ENCODE results near the gene H2BK1.

The H2BK1 gene

GRCh38 chr7:151232917-151233701, 22.8 kb upstream of the H2BK1 start:
- no peaks in the 10 kb centered on the region for H3K9me3 ChIP-seq (ENCODE audit: low read length)
- peak overlapping the region; percentile 64 for H3K4me3 ChIP-seq (ENCODE audit: low read length)
- H2AFZ ChIP-seq (ENCODE audit: low read depth, low read length): no peak overlapping the region
- H3K36me3 ChIP-seq (ENCODE audit: insufficient read depth, low read length): peaks cover 26% of the 10 kb centered on the region
- H3K4me1 ChIP-seq (ENCODE audit: insufficient read depth, low read length): peaks cover 23% of the 10 kb centered on the region
- H3K27me3 ChIP-seq (ENCODE audit: insufficient read depth, low read length): no peaks in the 10 kb centered on the region

DNA sequence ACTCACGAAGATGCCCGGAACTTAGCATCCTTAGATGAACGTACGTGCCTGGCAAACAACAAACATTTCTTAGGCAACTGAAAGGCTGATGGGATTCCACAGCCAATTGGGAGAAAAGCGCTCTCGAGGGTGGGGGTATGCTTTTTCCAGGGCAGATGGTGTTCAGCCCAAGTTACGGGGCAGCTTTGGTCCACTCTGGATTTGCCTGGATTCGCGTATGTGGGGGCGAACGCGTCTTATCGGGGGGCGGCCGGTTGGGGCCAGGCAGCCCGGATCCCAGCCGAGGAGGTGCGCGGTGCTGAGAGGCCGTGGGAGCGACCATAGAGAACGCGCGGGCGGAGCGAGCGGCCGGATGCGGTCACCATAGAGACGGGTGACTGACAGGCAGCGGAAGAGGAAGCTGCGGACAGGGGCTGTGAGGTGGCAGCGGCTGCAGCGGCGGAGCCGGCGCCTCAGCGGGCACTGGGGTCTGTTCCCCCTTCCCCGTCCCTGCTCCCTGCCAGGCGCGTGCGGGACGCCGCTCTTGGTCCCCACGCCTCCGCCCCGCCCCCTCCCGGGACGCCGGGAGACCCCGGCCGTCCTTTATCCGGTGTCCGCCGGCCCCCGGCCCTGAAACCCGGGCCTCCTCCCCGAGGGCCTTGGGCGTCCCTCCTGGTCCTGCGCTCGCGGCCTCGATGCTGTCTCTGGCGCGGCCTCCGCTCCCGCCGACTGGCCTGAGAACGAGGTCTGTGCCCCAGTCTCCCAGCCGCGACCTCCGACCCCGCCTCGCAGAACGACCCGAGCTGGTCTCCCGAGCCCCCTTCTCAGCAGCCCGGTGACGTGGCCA, 22.0 kb upstream of the H2BK1 start, which contains the start of gene CHPF2:
Gene CHPF2 (plus strand): TSS at position 393 of the 826 bp plus-strand sequence. CDS start 1,529 bp downstream, outside the sequence.
- Histone ChIP-seq H3K27me3 (ENCODE audit: insufficient read depth, low read length) (no peaks in the 10 kb centered on the region), H3K4me1 (ENCODE audit: insufficient read depth, low read length) (peaks cover 27% of the 10 kb centered on the region), H2AFZ (ENCODE audit: low read depth, low read length) (peak within 1 kb of the TSS; percentile 35), H3K4me3 (ENCODE audit: low read length) (peak within 1 kb of the TSS; percentile 64), H3K36me3 (ENCODE audit: insufficient read depth, low read length) (peaks cover 19% of the 10 kb centered on the region), H3K9me3 (ENCODE audit: low read length) (no peaks in the 10 kb centered on the region)

DNA sequence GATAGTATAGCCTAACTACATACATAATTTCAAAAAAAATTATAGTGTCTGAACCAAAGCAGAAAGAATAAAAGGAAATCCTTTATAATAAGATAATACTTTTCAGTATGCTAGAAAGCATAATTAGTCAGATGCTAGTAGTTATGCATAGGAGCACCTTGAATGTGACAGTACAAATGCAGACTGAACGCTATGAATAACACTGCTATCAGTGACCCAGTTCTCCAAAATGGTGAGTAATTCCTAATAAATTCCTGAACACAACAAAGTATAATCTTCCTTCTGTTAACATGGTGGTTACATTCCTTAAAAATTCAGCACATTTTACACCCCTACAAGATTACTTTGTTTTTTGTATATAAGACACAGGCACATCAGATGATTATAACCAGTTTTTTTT, 20.8 kb upstream of the H2BK1 start:
- Histone ChIP-seq H3K36me3 (ENCODE audit: insufficient read depth, low read length) (peaks cover 9% of the 10 kb centered on the region), H3K9me3 (ENCODE audit: low read length) (no peaks in the 10 kb centered on the region), H3K27me3 (ENCODE audit: insufficient read depth, low read length) (no peaks in the 10 kb centered on the region), H2AFZ (ENCODE audit: low read depth, low read length) (no peak overlapping the region), H3K4me1 (ENCODE audit: insufficient read depth, low read length) (peaks cover 31% of the 10 kb centered on the region), H3K4me3 (ENCODE audit: low read length) (no peak overlapping the region)

DNA sequence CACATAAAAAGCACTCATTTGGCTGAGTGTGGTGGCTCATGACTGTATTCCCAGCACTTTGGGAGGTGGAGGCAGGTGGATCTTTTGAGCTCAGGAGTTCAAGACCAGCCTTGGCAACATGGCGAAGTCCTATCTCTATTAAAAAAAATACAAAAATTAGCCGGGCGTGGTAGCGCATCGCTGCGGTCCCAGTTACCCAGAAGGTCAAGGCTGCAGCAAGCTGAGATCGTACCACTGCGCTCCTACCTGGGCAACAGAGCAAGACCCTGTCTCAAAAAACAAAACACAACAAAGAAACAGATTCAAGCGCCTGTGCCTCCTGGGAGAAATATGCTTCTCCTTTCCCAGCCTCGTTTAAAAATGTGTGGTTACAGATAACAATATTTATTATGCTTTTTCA, 19.0 kb upstream of the H2BK1 start:
- no peak overlapping the region for H3K4me3 ChIP-seq (ENCODE audit: low read length)
- H2AFZ ChIP-seq (ENCODE audit: low read depth, low read length): no peak overlapping the region

DNA sequence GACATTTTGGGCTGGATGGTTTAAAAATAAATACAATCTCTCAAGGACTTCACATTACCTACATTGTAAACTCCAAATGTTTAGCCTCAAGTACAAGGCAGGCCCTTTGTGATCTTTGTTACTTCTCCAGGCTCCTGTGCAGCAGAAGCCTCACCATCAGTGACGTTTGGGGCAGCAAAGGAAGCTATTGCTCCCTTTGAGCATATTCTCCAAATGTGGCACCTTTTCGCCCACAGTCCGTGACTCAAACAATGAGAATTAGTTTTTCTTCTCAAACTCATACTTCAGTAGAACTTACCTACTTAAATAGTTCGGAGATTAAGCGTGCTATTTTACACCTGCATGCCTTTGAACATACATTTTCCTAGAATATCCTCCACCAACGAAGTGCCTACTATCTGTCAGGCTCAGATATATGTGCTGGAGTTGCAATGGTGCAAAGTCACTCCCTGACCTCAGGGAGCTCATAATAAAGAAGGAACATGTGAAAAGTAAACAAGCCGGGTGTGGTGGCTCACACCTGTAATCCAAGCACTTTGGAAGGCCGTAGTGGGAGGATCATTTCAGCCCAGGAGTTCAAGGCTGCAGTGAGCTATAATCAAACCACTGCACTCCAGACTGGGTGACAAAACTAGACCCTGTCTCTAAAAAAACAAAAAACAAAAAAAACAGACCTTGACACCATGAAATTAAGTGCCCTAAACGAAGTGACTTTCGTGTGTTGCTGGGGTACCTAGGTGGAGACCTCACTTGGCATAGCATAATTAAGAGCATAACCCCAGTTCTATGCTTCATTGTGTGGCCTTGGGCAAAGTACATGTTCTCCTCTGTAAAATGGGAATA, 18.0 kb upstream of the H2BK1 start:
- Histone ChIP-seq H3K27me3 (ENCODE audit: insufficient read depth, low read length) (no peaks in the 10 kb centered on the region), H3K36me3 (ENCODE audit: insufficient read depth, low read length) (peaks cover 22% of the 10 kb centered on the region), H3K4me3 (ENCODE audit: low read length) (peak overlapping the region; percentile 87), H2AFZ (ENCODE audit: low read depth, low read length) (peak overlapping the region; percentile 38), H3K4me1 (ENCODE audit: insufficient read depth, low read length) (peaks cover 31% of the 10 kb centered on the region), H3K9me3 (ENCODE audit: low read length) (no peaks in the 10 kb centered on the region)

More for the DNA sequence above, 19.0 kb upstream of the H2BK1 start:
- Histone ChIP-seq H3K27me3 (ENCODE audit: insufficient read depth, low read length) (no peaks in the 10 kb centered on the region), H3K4me1 (ENCODE audit: insufficient read depth, low read length) (peaks cover 39% of the 10 kb centered on the region), H3K36me3 (ENCODE audit: insufficient read depth, low read length) (peaks cover 12% of the 10 kb centered on the region), H3K9me3 (ENCODE audit: low read length) (no peaks in the 10 kb centered on the region)

DNA sequence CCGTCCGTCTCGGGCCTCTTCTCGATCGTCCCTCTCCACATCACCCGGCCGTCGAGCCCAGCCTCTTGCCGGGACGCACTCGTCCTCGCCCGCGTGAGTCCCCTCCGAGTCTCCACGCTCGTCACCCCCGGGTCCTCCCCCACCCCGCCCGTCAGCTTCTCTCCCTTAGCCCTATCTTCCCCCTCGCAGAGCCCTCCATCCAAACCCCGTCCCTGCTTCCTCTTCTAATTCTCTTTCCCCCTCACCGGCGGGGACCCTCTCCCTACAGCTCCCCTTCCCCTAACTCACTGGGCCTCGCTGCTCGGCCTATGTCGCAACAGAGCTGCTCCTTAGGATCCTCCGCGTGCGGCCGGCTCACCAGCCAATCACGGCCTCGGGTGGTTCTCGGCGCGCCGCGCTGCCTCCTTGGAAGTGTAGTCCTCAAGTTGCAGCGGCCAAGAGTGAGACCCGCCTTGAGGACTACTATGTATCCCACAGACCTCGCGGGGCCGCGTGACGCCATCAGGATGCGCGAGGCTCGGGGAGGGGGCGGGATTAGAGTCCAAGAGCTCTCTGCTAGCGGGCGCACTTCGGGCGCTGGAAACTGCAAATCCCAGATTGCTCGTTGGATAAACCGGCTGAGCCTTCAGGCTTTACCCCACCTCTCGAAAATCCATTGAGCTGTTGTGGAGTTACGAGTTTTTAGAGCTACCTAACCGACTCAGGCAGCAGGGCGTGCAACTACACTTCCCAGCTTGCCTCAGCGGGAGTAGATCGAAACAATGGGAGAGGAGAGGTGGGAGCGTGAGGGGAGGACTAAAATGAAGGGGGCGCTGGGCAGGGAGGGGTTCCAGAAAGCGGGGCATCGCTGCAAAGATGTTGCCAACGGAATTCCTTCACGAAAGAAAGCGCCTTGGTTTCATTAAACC, 16.8 kb upstream of the H2BK1 start, which contains the start of gene ABCF2:
Gene ABCF2 (minus strand): TSS at position 331 of the 908 bp plus-strand sequence. CDS start 747 bp downstream, outside the sequence.
- Histone ChIP-seq H3K4me1 (ENCODE audit: insufficient read depth, low read length) (peaks cover 26% of the 10 kb centered on the region), H3K27me3 (ENCODE audit: insufficient read depth, low read length) (no peaks in the 10 kb centered on the region), H3K36me3 (ENCODE audit: insufficient read depth, low read length) (peaks cover 32% of the 10 kb centered on the region), H3K4me3 (ENCODE audit: low read length) (peak within 1 kb of the TSS; percentile 87), H2AFZ (ENCODE audit: low read depth, low read length) (peak within 1 kb of the TSS; percentile 38), H3K9me3 (ENCODE audit: low read length) (no peaks in the 10 kb centered on the region)

- H3K4me1 ChIP-seq (ENCODE audit: insufficient read depth, low read length): peaks cover 21% of the 10 kb centered on the region
- no peaks in the 10 kb centered on the region for H3K9me3 ChIP-seq (ENCODE audit: low read length)
- H3K4me3 ChIP-seq (ENCODE audit: low read length): peak overlapping the region; percentile 87
- no peaks in the 10 kb centered on the region for H3K27me3 ChIP-seq (ENCODE audit: insufficient read depth, low read length)
- H2AFZ ChIP-seq (ENCODE audit: low read depth, low read length): no peak overlapping the region
- peaks cover 37% of the 10 kb centered on the region for H3K36me3 ChIP-seq (ENCODE audit: insufficient read depth, low read length)
Measured at GRCh38 chr7:151226560-151226874, 16.2 kb upstream of the H2BK1 start.

GRCh38 chr7:151225948-151226510, 15.7 kb upstream of the H2BK1 start:
- H3K27me3 ChIP-seq (ENCODE audit: insufficient read depth, low read length): no peaks in the 10 kb centered on the region
- H3K4me3 ChIP-seq (ENCODE audit: low read length): peak overlapping the region; percentile 87
- H3K9me3 ChIP-seq (ENCODE audit: low read length): no peaks in the 10 kb centered on the region
- H2AFZ ChIP-seq (ENCODE audit: low read depth, low read length): no peak overlapping the region
- H3K4me1 ChIP-seq (ENCODE audit: insufficient read depth, low read length): peaks cover 19% of the 10 kb centered on the region
- peaks cover 40% of the 10 kb centered on the region for H3K36me3 ChIP-seq (ENCODE audit: insufficient read depth, low read length)

- Histone ChIP-seq H2AFZ (ENCODE audit: low read depth, low read length) (no peak overlapping the region), H3K9me3 (ENCODE audit: low read length) (no peaks in the 10 kb centered on the region), H3K4me3 (ENCODE audit: low read length) (no peak overlapping the region), H3K4me1 (ENCODE audit: insufficient read depth, low read length) (peaks cover 19% of the 10 kb centered on the region), H3K27me3 (ENCODE audit: insufficient read depth, low read length) (no peaks in the 10 kb centered on the region), H3K36me3 (ENCODE audit: insufficient read depth, low read length) (peaks cover 57% of the 10 kb centered on the region)
Measured at GRCh38 chr7:151223728-151224127, 13.4 kb upstream of the H2BK1 start.

DNA sequence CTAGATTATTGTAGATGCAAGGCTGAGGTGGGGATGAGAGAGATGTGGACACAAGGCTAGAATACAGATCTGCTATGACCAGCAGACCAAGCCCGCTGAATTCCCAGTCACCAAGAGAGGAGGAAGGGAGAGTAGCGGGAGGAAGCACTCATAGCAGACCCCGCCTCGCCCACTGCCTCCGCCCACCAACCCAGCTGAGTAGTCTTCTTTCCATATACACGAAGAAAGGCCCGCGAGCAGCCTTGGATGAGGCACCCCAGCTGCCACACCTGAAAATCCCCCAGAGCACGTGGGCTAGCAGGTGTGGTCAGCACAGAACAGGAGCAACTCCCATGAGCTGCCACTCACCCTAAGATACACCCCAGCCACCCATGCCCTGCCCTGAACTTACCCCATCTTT, 7.9 kb upstream of the H2BK1 start:
- H3K27me3 ChIP-seq (ENCODE audit: insufficient read depth, low read length): no peaks in the 10 kb centered on the region
- H2AFZ ChIP-seq (ENCODE audit: low read depth, low read length): no peak overlapping the region
- no peaks in the 10 kb centered on the region for H3K4me1 ChIP-seq (ENCODE audit: insufficient read depth, low read length)
- peaks cover 89% of the 10 kb centered on the region for H3K36me3 ChIP-seq (ENCODE audit: insufficient read depth, low read length)
- H3K4me3 ChIP-seq (ENCODE audit: low read length): no peak overlapping the region
- H3K9me3 ChIP-seq (ENCODE audit: low read length): no peaks in the 10 kb centered on the region

GRCh38 chr7:151215396-151215795, 5.1 kb upstream of the H2BK1 start:
- Histone ChIP-seq H2AFZ (ENCODE audit: low read depth, low read length) (no peak overlapping the region), H3K4me3 (ENCODE audit: low read length) (no peak overlapping the region), H3K9me3 (ENCODE audit: low read length) (no peaks in the 10 kb centered on the region), H3K27me3 (ENCODE audit: insufficient read depth, low read length) (no peaks in the 10 kb centered on the region), H3K36me3 (ENCODE audit: insufficient read depth, low read length) (peaks cover 75% of the 10 kb centered on the region), H3K4me1 (ENCODE audit: insufficient read depth, low read length) (no peaks in the 10 kb centered on the region)

DNA sequence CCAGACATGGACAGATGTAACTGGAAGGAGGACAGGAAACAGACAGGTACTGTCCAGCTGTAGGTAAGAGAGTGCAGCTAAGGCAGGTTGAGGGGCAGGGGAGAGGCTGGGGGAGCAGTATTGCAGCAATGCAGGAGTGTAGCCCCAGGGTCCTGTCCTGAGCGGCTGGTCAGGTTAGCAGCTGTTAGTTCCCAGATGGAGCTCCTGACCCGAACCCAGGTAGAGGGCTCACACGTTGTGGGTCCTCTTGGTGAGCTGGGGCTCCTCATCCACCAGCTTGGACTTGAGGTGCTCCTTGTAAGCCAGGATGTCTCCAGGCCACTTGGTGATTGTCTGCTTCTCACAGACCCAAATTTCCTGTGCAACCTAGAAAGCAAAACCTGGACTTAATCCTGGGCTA, 3.5 kb upstream of the H2BK1 start:
- Histone ChIP-seq H3K4me1 (ENCODE audit: insufficient read depth, low read length) (no peaks in the 10 kb centered on the region), H2AFZ (ENCODE audit: low read depth, low read length) (no peak overlapping the region), H3K4me3 (ENCODE audit: low read length) (no peak overlapping the region), H3K27me3 (ENCODE audit: insufficient read depth, low read length) (no peaks in the 10 kb centered on the region), H3K36me3 (ENCODE audit: insufficient read depth, low read length) (peaks cover 64% of the 10 kb centered on the region), H3K9me3 (ENCODE audit: low read length) (no peaks in the 10 kb centered on the region)
